ENCODE results near the gene YJEFN3. TPM values are rescaled to one million over a fixed set of nuclear protein-coding genes. Genes with fewer than 3 reads are reported as not detected.
A peak's percentile ranks its signal among the peaks of the same experiment; 100 is the strongest.

YJEFN3 gene
- total RNA-seq, 4 donors from 2014 or later: 1.1 to 12.0 (median 1.7) TPM

GRCh38 chr19:19550972-19551852, 22.5 kb downstream of the YJEFN3 start:
- TF ChIP-seq POLR2A (IDR thresholded peaks at IDR 0.05): no peak
- TF ChIP-seq EP300 (IDR thresholded peaks at IDR 0.05): no peak
- TF ChIP-seq CTCF (IDR thresholded peaks at IDR 0.05): no peak
- no peak for TF ChIP-seq POLR2AphosphoS5 (IDR thresholded peaks at IDR 0.05)
- Histone ChIP-seq H3K27me3 (peaks cover 39% of the 10 kb centered on the region), H3K36me3 (no peaks in the 10 kb centered on the region), H3K27ac (no peak overlapping the region), H3K9me3 (no peaks in the 10 kb centered on the region), H3K4me3 (no peak overlapping the region), H3K4me1 (peaks cover 10% of the 10 kb centered on the region)
- no peak for DNase-seq (ENCODE audit: low spot score in 2 of 2)
- WGBS: 78% methylated on average over 7 of the region's 10 CpGs

DNA sequence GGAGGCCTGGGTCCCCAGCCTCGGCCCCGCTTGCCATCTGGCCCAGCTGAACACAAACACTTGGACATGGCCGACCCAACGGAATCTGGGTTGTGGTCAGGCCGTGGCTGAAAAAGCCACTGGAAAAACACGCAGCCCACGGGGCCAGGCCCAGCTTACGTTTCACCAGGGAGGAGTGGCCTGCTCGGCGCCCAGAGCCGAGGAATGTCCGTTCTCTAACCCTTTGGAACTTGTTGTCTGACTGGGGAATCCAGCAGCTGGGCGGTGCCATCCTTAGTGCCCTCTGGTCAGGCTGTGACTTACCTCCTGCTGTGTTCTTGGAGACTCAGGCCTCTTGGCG, 23.1 kb downstream of the YJEFN3 start:
- Histone ChIP-seq H3K27me3 (peaks cover 35% of the 10 kb centered on the region), H3K4me1 (peaks cover 5% of the 10 kb centered on the region), H3K4me3 (no peak overlapping the region), H3K9me3 (no peaks in the 10 kb centered on the region), H3K36me3 (no peaks in the 10 kb centered on the region), H3K27ac (no peak overlapping the region)
- WGBS: 87% methylated on average over 12 of the region's 14 CpGs
- TF ChIP-seq POLR2A (IDR thresholded peaks at IDR 0.05) (no peak), POLR2AphosphoS5 (IDR thresholded peaks at IDR 0.05) (no peak), EP300 (IDR thresholded peaks at IDR 0.05) (no peak), CTCF (IDR thresholded peaks at IDR 0.05) (no peak)
- no peak for DNase-seq (ENCODE audit: low spot score in 2 of 2)

DNA sequence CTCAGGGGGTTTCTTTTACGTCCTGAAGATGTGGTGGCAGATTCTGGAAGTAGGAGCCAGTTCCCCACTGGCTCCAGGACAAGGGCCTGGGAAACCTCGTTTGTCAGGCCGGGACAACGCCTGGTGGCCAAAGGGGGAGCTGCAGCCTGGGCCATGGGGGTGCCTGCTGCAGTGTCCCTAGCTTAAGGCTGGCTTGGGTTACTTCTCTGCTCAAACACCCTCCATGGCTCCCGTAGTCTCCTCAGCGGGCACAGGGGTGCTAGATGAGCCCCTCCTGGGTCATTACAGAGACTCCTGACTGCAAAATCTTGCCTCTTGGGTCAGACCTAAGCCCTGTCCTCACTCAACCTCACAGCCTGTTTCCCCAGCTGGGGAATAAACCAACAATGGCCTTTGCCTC, 24.1 kb downstream of the YJEFN3 start:
- WGBS: 59% methylated on average over 5 of the region's 6 CpGs
- no peak overlapping the region for H3K4me3 ChIP-seq
- TF ChIP-seq CTCF (IDR thresholded peaks at IDR 0.05) (peak in 1 of 2 donors; percentile 72), EP300 (IDR thresholded peaks at IDR 0.05) (no peak)
- peaks cover 25% of the 10 kb centered on the region for H3K27me3 ChIP-seq
- H3K36me3 ChIP-seq: no peaks in the 10 kb centered on the region
- no peak overlapping the region for H3K27ac ChIP-seq
- DNase-seq (ENCODE audit: low spot score in 2 of 2): no peak
- no peaks in the 10 kb centered on the region for H3K9me3 ChIP-seq
- H3K4me1 ChIP-seq: peaks cover 3% of the 10 kb centered on the region

- no peaks in the 10 kb centered on the region for H3K36me3 ChIP-seq
- TF ChIP-seq CTCF (IDR thresholded peaks at IDR 0.05) (no peak), EP300 (IDR thresholded peaks at IDR 0.05) (no peak), POLR2AphosphoS5 (IDR thresholded peaks at IDR 0.05) (no peak), POLR2A (IDR thresholded peaks at IDR 0.05) (no peak)
- DNase-seq (ENCODE audit: low spot score in 2 of 2): no peak
- H3K4me3 ChIP-seq: no peak overlapping the region
- no peaks in the 10 kb centered on the region for H3K9me3 ChIP-seq
- peaks cover 19% of the 10 kb centered on the region for H3K27me3 ChIP-seq
- H3K4me1 ChIP-seq: peaks cover 3% of the 10 kb centered on the region
- 84% methylated on average over 9 of the region's 10 CpGs for WGBS
- no peak overlapping the region for H3K27ac ChIP-seq
Measured at GRCh38 chr19:19553670-19554069, 25.0 kb downstream of the YJEFN3 start.

DNA sequence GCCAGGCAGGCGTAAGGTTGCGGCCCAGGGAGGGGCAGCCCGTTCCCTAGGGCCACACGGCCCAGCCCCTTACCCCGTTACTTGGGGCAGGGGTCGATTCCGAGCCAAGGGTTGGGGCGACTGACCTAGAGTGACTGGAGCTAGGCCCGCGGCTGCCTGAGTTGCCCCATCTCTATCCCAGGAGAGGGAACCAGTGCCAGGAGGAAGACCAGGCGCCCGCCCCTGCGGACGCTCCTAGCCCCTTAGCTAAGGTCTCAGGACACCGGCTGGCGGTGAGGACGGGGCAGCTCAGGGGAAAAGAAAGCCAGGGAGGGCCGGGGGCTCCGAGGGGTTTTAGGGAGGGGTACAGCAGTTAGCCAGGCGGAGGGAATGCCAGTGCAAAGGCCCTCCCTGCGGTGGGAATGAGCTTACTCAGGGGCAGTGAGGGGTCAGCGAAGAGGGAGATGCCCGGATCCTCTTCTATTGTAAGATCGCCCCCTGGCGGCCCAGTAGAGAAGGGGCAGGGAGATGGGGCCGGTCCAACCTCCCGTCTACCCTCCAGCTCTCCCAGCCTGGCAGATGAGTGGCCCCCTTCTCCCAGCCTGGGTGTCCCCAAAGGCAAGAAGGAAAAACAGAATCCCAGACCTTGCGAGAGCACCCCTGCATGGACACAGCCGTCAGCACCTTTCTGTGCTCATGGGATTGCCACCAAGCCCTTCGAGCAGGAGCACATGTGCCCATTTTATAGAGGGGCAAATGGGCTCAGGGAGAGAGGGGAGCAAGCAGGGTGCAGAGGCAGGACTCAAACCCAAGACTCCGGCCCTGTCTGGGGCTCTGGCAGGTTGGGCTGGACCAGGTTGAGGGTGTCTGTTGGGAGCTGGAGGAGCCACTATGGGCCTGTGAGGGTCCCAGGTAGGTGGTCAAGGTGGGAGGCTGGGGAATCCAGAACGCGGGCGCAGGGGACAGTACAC, 25.6 kb downstream of the YJEFN3 start:
- TF ChIP-seq EP300 (IDR thresholded peaks at IDR 0.05): no peak
- TF ChIP-seq CTCF (IDR thresholded peaks at IDR 0.05): peak; percentile 35 to 71
- TF ChIP-seq POLR2AphosphoS5 (IDR thresholded peaks at IDR 0.05): no peak
- no peak for TF ChIP-seq POLR2A (IDR thresholded peaks at IDR 0.05)
- no peaks in the 10 kb centered on the region for H3K36me3 ChIP-seq
- H3K27ac ChIP-seq: no peak overlapping the region
- H3K4me3 ChIP-seq: no peak overlapping the region
- H3K9me3 ChIP-seq: no peaks in the 10 kb centered on the region
- H3K27me3 ChIP-seq: peaks cover 14% of the 10 kb centered on the region
- WGBS: 55% methylated on average over 22 of the region's 34 CpGs
- DNase-seq (ENCODE audit: low spot score in 2 of 2): no peak
- H3K4me1 ChIP-seq: peaks cover 3% of the 10 kb centered on the region
